DOHH2 (cell line): ENCODE results near the gene SLCO3A1.

Experiments used
- H3F3A ChIP-seq: fragments of 200-600 bp; sonication (generic), shearing (Covaris generic); 2 replicates; pipeline ENCODE4 v1.6.0; 2016; ENCODE audit warnings: antibody characterized with exemption, mild to moderate bottlenecking; ENCODE audit not compliant: control insufficient read depth, insufficient read depth
- H3K27ac ChIP-seq: fragments of 200-600 bp; sonication (generic); 2 replicates; pipeline ENCODE4 v1.5.1; 2014; ENCODE audit warnings: low read depth, mild to moderate bottlenecking, low read length, moderate library complexity
- H3K27me3 ChIP-seq: fragments of 200-600 bp; sonication (generic); 2 replicates; pipeline ENCODE4 v1.6.1; 2014; ENCODE audit warnings: mild to moderate bottlenecking, low read length, mixed read lengths; ENCODE audit not compliant: control insufficient read depth
- H3K36me3 ChIP-seq: fragments of 200-600 bp; sonication (generic); 2 replicates; pipeline ENCODE4 v1.6.1; 2014; ENCODE audit warnings: mild to moderate bottlenecking, low read length, moderate library complexity, mixed read lengths; ENCODE audit not compliant: control insufficient read depth
- H3K4me1 ChIP-seq: fragments of 200-600 bp; sonication (generic); 2 replicates; pipeline ENCODE4 v1.6.1; 2014; ENCODE audit warnings: mild to moderate bottlenecking, low read length, mixed read lengths; ENCODE audit not compliant: control insufficient read depth
- H3K4me2 ChIP-seq: fragments of 200-600 bp; sonication (generic); 2 replicates; pipeline ENCODE4 v1.6.0; 2014; ENCODE audit warnings: mild to moderate bottlenecking, low read length, moderate library complexity
- H3K4me3 ChIP-seq: fragments of 200-600 bp; sonication (generic); 2 replicates; pipeline ENCODE4 v1.5.1; 2014; ENCODE audit warnings: mild to moderate bottlenecking, low read length, mixed read lengths
- H3K79me2 ChIP-seq: fragments of 200-600 bp; sonication (generic); 2 replicates; pipeline ENCODE4 v1.6.1; 2014; ENCODE audit warnings: mild to moderate bottlenecking, low read length, mixed read lengths; ENCODE audit not compliant: control insufficient read depth
- H3K9me2 ChIP-seq: fragments of 200-600 bp; sonication (generic); replicated peaks from 2 replicates; pipeline ENCODE4 v1.6.1; 2014; ENCODE audit warnings: mild to moderate bottlenecking, low read length, mixed read lengths; ENCODE audit not compliant: control insufficient read depth
- H3K9me3 ChIP-seq: fragments of 200-600 bp; sonication (generic); 2 replicates; pipeline ENCODE4 v1.6.1; 2014; ENCODE audit warnings: antibody characterized with exemption, low read length, mixed read lengths; ENCODE audit not compliant: control insufficient read depth, insufficient read depth
- H4K20me1 ChIP-seq: fragments of 200-600 bp; sonication (generic); 2 replicates; pipeline ENCODE4 v1.6.0; 2014; ENCODE audit warnings: low read depth, mild to moderate bottlenecking, antibody characterized with exemption, low read length, moderate library complexity; ENCODE audit not compliant: control insufficient read depth, insufficient read depth
- EZH2phosphoT487 ChIP-seq: fragments of 200-600 bp; sonication (generic); IDR thresholded peaks from 2 replicates; pipeline ENCODE4 v1.6.1; 2017; ENCODE audit warnings: borderline replicate concordance, mild to moderate bottlenecking, antibody characterized with exemption, low read length, moderate library complexity, mixed read lengths
- TF ChIP-seq, protein P1 (sequence below): fragments of 200-600 bp; sonication (generic); IDR thresholded peaks from one replicate; pipeline ENCODE4 v1.5.1; 2014; ENCODE audit warnings: antibody characterized with exemption, mild to moderate bottlenecking, low read depth, low read length; ENCODE audit not compliant: poor library complexity, severe bottlenecking

The SLCO3A1 gene

DNA sequence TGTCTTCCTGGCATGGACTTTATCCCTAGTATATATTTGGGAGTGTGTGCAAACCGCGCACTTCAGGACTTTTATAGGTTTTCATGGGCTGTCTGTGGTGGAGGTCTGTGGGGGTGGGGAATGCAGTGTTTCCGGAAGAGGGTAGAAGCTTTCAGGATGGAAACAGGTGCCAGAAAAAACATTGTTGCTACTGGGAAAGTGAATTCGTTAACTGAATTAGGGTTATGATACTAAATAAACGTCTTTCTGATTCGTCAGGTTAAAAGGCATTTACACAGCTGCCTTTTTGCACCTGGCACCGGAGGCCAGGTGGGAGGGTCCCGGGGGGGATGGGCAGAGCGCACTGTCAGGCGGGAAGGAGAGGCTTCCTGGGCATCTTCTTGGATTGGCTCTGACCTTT is 62.1 kb downstream of the SLCO3A1 start:
- Histone ChIP-seq H4K20me1 (0 out of 2 replicates have a peak, but pooled peaks cover 3% of the 10 kb centered on the region), H3K27me3 (no peaks in the 10 kb centered on the region), H3K36me3 (no peaks in the 10 kb centered on the region), H3F3A (no peaks in the 10 kb centered on the region), H3K9me2 (no peaks in the 10 kb centered on the region), H3K4me2 (no peak overlapping the region), H3K79me2 (peaks cover 16% of the 10 kb centered on the region), H3K4me1 (peaks cover 6% of the 10 kb centered on the region; the same call in 1 of the 2 replicates), H3K27ac (no peak overlapping the region), H3K4me3 (no peak overlapping the region), H3K9me3 (no peaks in the 10 kb centered on the region)
- TF ChIP-seq EZH2phosphoT487 = no peak
- TF ChIP-seq, protein P1, sequence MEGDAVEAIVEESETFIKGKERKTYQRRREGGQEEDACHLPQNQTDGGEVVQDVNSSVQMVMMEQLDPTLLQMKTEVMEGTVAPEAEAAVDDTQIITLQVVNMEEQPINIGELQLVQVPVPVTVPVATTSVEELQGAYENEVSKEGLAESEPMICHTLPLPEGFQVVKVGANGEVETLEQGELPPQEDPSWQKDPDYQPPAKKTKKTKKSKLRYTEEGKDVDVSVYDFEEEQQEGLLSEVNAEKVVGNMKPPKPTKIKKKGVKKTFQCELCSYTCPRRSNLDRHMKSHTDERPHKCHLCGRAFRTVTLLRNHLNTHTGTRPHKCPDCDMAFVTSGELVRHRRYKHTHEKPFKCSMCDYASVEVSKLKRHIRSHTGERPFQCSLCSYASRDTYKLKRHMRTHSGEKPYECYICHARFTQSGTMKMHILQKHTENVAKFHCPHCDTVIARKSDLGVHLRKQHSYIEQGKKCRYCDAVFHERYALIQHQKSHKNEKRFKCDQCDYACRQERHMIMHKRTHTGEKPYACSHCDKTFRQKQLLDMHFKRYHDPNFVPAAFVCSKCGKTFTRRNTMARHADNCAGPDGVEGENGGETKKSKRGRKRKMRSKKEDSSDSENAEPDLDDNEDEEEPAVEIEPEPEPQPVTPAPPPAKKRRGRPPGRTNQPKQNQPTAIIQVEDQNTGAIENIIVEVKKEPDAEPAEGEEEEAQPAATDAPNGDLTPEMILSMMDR = no peak

DNA sequence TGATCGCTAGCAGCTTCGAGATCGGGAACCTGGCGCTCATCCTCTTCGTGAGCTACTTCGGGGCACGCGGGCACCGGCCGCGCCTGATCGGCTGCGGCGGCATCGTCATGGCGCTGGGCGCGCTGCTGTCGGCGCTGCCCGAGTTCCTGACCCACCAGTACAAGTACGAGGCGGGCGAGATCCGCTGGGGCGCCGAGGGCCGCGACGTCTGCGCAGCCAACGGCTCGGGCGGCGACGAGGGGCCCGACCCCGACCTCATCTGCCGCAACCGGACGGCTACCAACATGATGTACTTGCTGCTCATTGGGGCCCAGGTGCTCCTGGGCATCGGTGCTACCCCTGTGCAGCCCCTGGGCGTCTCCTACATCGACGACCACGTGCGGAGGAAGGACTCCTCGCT is 62.5 kb downstream of the SLCO3A1 start:
- Histone ChIP-seq H3K9me3 (no peaks in the 10 kb centered on the region), H3K27ac (no peak overlapping the region), H3K79me2 (peaks cover 21% of the 10 kb centered on the region), H3K4me2 (no peak overlapping the region), H3F3A (no peaks in the 10 kb centered on the region), H3K9me2 (no peaks in the 10 kb centered on the region), H3K27me3 (no peaks in the 10 kb centered on the region), H3K4me3 (no peak overlapping the region), H4K20me1 (0 out of 2 replicates have a peak, but pooled peaks cover 3% of the 10 kb centered on the region), H3K36me3 (no peaks in the 10 kb centered on the region), H3K4me1 (peaks cover 11% of the 10 kb centered on the region)
- no peak for TF ChIP-seq EZH2phosphoT487
- TF ChIP-seq, protein P1 = no peak

DNA sequence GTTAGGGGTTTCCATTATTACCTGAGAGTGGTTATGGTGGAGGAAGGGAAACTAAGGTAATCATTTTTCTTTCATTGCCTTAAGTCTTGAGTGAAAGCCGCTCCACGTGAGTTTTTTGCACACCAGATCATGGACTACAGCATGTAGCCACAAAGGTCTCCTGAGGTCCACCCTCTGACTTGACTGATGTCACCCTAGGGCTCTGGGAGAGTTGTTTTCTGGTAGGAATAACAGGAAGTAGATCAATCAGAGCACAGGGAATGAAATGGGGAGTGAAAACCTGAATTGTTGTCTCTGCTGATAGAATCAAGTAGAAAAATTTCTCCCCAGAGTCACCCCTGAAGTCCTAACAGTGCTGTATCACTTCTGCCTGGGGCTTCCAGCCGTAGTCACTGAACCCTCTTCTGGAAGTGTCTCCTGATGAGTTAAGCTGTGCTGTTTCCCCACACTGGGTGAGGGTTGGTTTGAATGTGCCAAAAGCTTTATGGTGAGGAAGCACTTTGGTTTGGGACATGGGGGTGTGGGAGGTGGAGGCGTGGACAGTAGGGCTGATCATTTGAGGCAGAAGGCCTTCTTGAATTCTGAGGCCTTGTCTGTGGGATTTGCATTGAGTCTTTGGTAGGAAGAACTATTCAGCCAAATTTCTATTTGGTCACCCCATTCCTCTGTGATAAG is 64.3 kb downstream of the SLCO3A1 start:
- H3K4me2 ChIP-seq = no peak overlapping the region
- no peaks in the 10 kb centered on the region for H3K27me3 ChIP-seq
- H3K4me1 ChIP-seq = peaks cover 15% of the 10 kb centered on the region
- H3K9me3 ChIP-seq = no peaks in the 10 kb centered on the region
- no peaks in the 10 kb centered on the region for H3F3A ChIP-seq
- no peaks in the 10 kb centered on the region for H3K36me3 ChIP-seq
- peaks cover 34% of the 10 kb centered on the region for H3K79me2 ChIP-seq
- H3K4me3 ChIP-seq = no peak overlapping the region
- no peak for TF ChIP-seq EZH2phosphoT487
- TF ChIP-seq, protein P1 = no peak
- H3K27ac ChIP-seq = no peak overlapping the region
- no peaks in the 10 kb centered on the region for H3K9me2 ChIP-seq
- H4K20me1 ChIP-seq = 0 out of 2 replicates have a peak, but pooled peaks cover 3% of the 10 kb centered on the region
